Mesendoderm (in vitro differentiated cells): ENCODE data around the gene UPK1B.

Source experiments
- DNase-seq: peaks from one replicate; pipeline ENCODE4 v3.0.0; 2013
- H2AK5ac ChIP-seq: 2 replicates; pipeline ENCODE4 v1.6.1; 2013; ENCODE audit warnings: low read length, inconsistent platforms
- H2BK120ac ChIP-seq: 2 replicates; pipeline ENCODE4 v1.6.1; 2013; ENCODE audit warnings: low read depth, mild to moderate bottlenecking, low read length, moderate library complexity, mixed read lengths
- H2BK15ac ChIP-seq: replicated peaks from 2 replicates; pipeline ENCODE4 v1.6.1; 2013; ENCODE audit warnings: low read depth, mild to moderate bottlenecking, moderate library complexity
- H2BK5ac ChIP-seq: 2 replicates; pipeline ENCODE4 v1.6.1; 2013; ENCODE audit warnings: low read length, inconsistent platforms
- H3K18ac ChIP-seq: 2 replicates; pipeline ENCODE4 v1.6.1; 2013; ENCODE audit warnings: mild to moderate bottlenecking, low read length, mixed read lengths
- H3K23ac ChIP-seq: one replicate; pipeline ENCODE4 v1.6.1; 2013; ENCODE audit warnings: low read length
- H3K27ac ChIP-seq: 2 replicates; pipeline ENCODE4 v1.5.1; 2013; ENCODE audit warnings: low read depth, mild to moderate bottlenecking, inconsistent platforms, low read length, moderate library complexity
- H3K27me3 ChIP-seq: 2 replicates; pipeline ENCODE4 v1.6.1; 2013; ENCODE audit warnings: low read length, control low read depth, mild to moderate bottlenecking, inconsistent platforms; ENCODE audit not compliant: insufficient read depth, poor library complexity
- H3K36me3 ChIP-seq: 2 replicates; pipeline ENCODE4 v1.6.1; 2013; ENCODE audit warnings: low read length, inconsistent platforms; ENCODE audit not compliant: control insufficient read depth, insufficient read depth
- H3K4ac ChIP-seq: one replicate; pipeline ENCODE4 v1.6.1; 2013; ENCODE audit warnings: low read depth, mild to moderate bottlenecking, low read length, moderate library complexity
- H3K4me1 ChIP-seq: 2 replicates; pipeline ENCODE4 v1.6.1; 2013; ENCODE audit warnings: low read depth, low read length, inconsistent platforms; ENCODE audit not compliant: control insufficient read depth
- H3K4me2 ChIP-seq: 2 replicates; pipeline ENCODE4 v1.6.1; 2013; ENCODE audit warnings: low read length
- H3K4me3 ChIP-seq: 2 replicates; pipeline ENCODE4 v1.5.1; 2013; ENCODE audit warnings: mild to moderate bottlenecking, low read length
- H3K56ac ChIP-seq: one replicate; pipeline ENCODE4 v1.6.1; 2013; ENCODE audit warnings: low read length
- H3K79me1 ChIP-seq: 2 replicates; pipeline ENCODE4 v1.6.1; 2013; ENCODE audit warnings: low read length, inconsistent platforms
- H3K79me2 ChIP-seq: 2 replicates; pipeline ENCODE4 v1.6.1; 2013; ENCODE audit warnings: mild to moderate bottlenecking, low read length; ENCODE audit not compliant: control insufficient read depth, insufficient read depth
- H3K9ac ChIP-seq: 2 replicates; pipeline ENCODE4 v1.6.1; 2013; ENCODE audit warnings: low read length, inconsistent platforms
- H4K5ac ChIP-seq: one replicate; pipeline ENCODE4 v1.6.1; 2013; ENCODE audit warnings: low read length
- H4K8ac ChIP-seq: one replicate; pipeline ENCODE4 v1.6.1; 2013; ENCODE audit warnings: low read depth, mild to moderate bottlenecking, control low read depth, low read length, moderate library complexity
- WGBS: extraction: QIAGEN DNeasy Blood & Tissue Kit; methylation state at CpG from one replicate; pipeline ENCODE4 v1.1.7; 2013; ENCODE audit warnings: low lambda C conversion rate, missing lambda C conversion rate; ENCODE audit not compliant: insufficient coverage; ENCODE audit errors: extremely low coverage; 5-methylcytosine and 5-hydroxymethylcytosine counted together

Gene UPK1B

DNA sequence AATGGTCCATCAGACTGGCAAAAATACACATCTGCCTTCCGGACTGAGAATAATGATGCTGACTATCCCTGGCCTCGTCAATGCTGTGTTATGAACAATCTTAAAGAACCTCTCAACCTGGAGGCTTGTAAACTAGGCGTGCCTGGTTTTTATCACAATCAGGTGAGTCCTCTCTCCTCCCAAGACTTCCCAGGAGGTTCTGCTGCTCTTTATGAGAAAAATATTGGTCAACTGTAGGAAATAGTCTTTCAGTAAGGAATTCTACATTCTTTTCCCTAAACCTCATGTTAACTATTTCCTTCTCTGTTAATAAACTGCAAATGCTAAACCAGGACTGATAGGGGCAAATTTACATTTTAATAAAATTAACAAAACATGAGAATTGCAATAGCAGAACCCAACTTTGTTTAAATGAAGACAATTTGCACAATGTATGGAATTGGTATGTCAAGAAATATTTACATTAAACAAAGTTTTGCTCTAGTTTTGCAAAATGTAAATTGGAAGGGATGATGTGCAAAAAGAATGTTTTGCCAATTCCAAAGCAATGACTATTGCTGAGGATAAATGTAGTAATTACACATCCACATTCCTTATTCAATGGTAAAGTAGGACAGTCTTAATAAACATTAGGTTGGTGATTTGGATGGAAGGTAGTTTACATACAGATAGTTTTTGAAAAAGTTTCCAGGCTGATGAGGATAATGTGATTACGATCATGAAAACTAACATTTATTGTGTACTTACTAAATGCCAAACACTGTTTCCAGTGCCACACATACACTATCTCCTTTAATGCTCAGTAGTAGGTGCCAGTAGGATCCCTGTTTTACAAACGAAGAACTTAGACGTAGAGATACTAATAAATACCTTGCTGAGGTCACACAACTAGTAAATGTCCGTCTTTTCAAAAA is 21.1 kb downstream of the UPK1B start:
- H3K23ac ChIP-seq, result no peak overlapping the region
- no peak overlapping the region for H3K4me3 ChIP-seq
- H3K36me3 ChIP-seq, result no peaks in the 10 kb centered on the region
- H3K4ac ChIP-seq, result no peak overlapping the region
- H3K79me2 ChIP-seq, result no peaks in the 10 kb centered on the region
- H2BK5ac ChIP-seq, result no peak overlapping the region
- H3K56ac ChIP-seq, result no peak overlapping the region
- no peak for DNase-seq
- H3K27ac ChIP-seq, result no peak overlapping the region
- H3K9ac ChIP-seq, result no peak overlapping the region
- no peak overlapping the region for H2BK15ac ChIP-seq
- no peak overlapping the region for H3K18ac ChIP-seq
- H2AK5ac ChIP-seq, result no peak overlapping the region
- H3K27me3 ChIP-seq, result no peaks in the 10 kb centered on the region
- H4K8ac ChIP-seq, result no peak overlapping the region
- no peaks in the 10 kb centered on the region for H3K79me1 ChIP-seq
- H3K4me1 ChIP-seq, result peaks cover 3% of the 10 kb centered on the region
- H4K5ac ChIP-seq, result no peak overlapping the region
- no peak overlapping the region for H2BK120ac ChIP-seq
- WGBS, result 100% methylated on average over 1 of the region's 7 CpGs
- no peak overlapping the region for H3K4me2 ChIP-seq

DNA sequence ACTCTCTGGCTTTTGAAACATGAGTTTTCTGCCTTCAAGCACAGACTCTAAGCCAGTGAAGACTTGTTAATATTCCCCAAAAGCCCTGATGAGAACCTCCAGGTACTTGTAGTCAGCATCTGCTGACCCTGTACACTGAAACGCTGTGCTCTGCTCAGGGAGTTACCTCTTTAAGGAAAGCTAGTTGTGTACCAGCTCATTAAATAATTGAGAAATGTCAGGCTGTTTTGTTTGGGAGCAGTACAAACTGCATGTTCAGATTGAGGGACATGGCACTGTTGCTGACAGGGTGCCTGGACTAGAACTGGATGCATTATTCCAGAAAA is 21.7 kb downstream of the UPK1B start:
- WGBS, result no CpG with 5 or more reads among the region's 1 CpG
- DNase-seq, result no peak
- H3K27me3 ChIP-seq, result no peaks in the 10 kb centered on the region
- H3K79me1 ChIP-seq, result no peaks in the 10 kb centered on the region
- no peak overlapping the region for H3K4ac ChIP-seq
- no peak overlapping the region for H4K8ac ChIP-seq
- no peak overlapping the region for H3K9ac ChIP-seq
- no peak overlapping the region for H3K4me2 ChIP-seq
- no peak overlapping the region for H3K23ac ChIP-seq
- H3K56ac ChIP-seq, result no peak overlapping the region
- H3K4me3 ChIP-seq, result no peak overlapping the region
- H2BK120ac ChIP-seq, result no peak overlapping the region
- H3K4me1 ChIP-seq, result peaks cover 3% of the 10 kb centered on the region
- H2BK15ac ChIP-seq, result no peak overlapping the region
- H2BK5ac ChIP-seq, result peak overlapping the region; percentile 9
- no peak overlapping the region for H2AK5ac ChIP-seq
- H3K36me3 ChIP-seq, result no peaks in the 10 kb centered on the region
- no peak overlapping the region for H4K5ac ChIP-seq
- H3K79me2 ChIP-seq, result no peaks in the 10 kb centered on the region
- H3K27ac ChIP-seq, result no peak overlapping the region
- H3K18ac ChIP-seq, result no peak overlapping the region

DNA sequence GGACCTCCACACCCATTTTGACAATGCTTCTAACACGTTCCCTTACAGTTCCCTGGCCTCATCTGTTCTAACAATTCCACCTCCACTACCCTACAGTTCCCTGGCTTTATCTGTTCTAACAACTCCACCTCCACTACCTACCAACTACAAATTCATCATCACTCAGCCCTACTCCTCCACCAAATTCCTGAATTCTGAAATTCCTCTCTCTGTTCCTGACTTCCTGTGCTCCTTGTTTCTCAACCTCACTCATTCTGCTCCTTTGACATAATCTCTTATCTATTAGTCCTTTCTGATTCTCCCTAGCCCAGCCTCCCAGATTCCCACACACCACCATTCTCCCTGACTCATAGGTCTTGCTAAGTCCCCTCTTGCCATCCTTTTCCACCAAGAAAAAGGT is 22.5 kb downstream of the UPK1B start:
- H3K18ac ChIP-seq, result no peak overlapping the region
- H2BK120ac ChIP-seq, result no peak overlapping the region
- no peak overlapping the region for H2BK15ac ChIP-seq
- no peak overlapping the region for H2AK5ac ChIP-seq
- no peak overlapping the region for H3K4me2 ChIP-seq
- no peak overlapping the region for H3K4me3 ChIP-seq
- H3K4me1 ChIP-seq, result peaks cover 3% of the 10 kb centered on the region
- H3K23ac ChIP-seq, result no peak overlapping the region
- no peaks in the 10 kb centered on the region for H3K79me2 ChIP-seq
- no peaks in the 10 kb centered on the region for H3K79me1 ChIP-seq
- no peaks in the 10 kb centered on the region for H3K27me3 ChIP-seq
- WGBS, result no CpG with 5 or more reads among the region's 1 CpG
- no peak overlapping the region for H2BK5ac ChIP-seq
- no peak overlapping the region for H4K5ac ChIP-seq
- H4K8ac ChIP-seq, result no peak overlapping the region
- no peak overlapping the region for H3K9ac ChIP-seq
- H3K4ac ChIP-seq, result no peak overlapping the region
- no peak overlapping the region for H3K27ac ChIP-seq
- H3K36me3 ChIP-seq, result no peaks in the 10 kb centered on the region
- no peak overlapping the region for H3K56ac ChIP-seq
- peak; percentile 80 for DNase-seq

DNA sequence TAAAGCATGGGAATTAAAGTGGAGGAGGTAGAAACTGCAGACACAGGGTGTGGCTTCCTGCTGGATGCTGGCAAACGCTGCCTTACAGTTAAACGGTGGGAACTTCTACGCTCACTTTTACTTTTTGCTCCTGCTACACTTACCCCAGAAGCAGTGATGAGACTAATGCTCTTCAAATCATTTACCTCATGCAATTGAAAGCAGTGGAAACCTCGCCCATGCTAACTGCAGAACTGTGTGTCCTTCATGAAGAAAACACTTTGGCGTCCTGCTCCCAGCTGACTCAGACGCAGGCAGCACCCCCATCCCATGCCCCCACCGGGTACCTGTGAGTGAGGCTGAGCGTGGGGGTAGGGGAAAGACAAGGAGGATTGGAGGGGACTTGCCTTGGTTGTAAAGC is 31.8 kb downstream of the UPK1B start:
- H4K5ac ChIP-seq, result no peak overlapping the region
- no peak for DNase-seq
- no CpG with 5 or more reads among the region's 8 CpGs for WGBS
- no peaks in the 10 kb centered on the region for H3K79me2 ChIP-seq
- peak overlapping the region; percentile 4 for H3K9ac ChIP-seq
- no peak overlapping the region for H3K4me3 ChIP-seq
- no peak overlapping the region for H3K18ac ChIP-seq
- no peak overlapping the region for H2BK120ac ChIP-seq
- no peaks in the 10 kb centered on the region for H3K36me3 ChIP-seq
- H3K4me1 ChIP-seq, result peaks cover 13% of the 10 kb centered on the region
- no peak overlapping the region for H2BK15ac ChIP-seq
- no peak overlapping the region for H3K23ac ChIP-seq
- no peak overlapping the region for H4K8ac ChIP-seq
- H2AK5ac ChIP-seq, result no peak overlapping the region
- no peak overlapping the region for H3K4ac ChIP-seq
- H3K27me3 ChIP-seq, result no peaks in the 10 kb centered on the region
- H3K56ac ChIP-seq, result peak overlapping the region; percentile 47
- H3K79me1 ChIP-seq, result no peaks in the 10 kb centered on the region
- no peak overlapping the region for H3K27ac ChIP-seq
- no peak overlapping the region for H2BK5ac ChIP-seq
- H3K4me2 ChIP-seq, result no peak overlapping the region

DNA sequence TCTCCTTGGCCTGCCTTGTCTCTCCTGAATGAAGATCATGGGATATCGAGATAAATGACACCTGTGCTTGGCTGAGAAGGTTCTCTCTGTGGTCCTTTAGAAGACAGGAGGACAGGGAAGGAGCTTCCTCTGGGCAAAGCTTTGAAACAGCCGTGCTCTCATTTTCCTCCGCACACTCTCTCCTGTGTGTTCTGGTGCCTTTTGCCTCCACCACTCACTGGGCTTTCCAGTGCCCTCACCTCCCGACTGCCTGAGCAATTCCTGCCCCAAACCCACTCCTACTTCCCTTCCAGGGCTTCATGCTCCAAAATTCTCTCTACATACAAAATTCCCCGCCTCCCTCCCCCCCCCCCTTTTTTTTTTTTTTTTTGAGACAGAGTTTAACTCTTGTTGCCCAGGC is 32.3 kb downstream of the UPK1B start:
- H2BK120ac ChIP-seq, result no peak overlapping the region
- H3K79me2 ChIP-seq, result no peaks in the 10 kb centered on the region
- H3K23ac ChIP-seq, result no peak overlapping the region
- no peak overlapping the region for H2AK5ac ChIP-seq
- H3K27ac ChIP-seq, result no peak overlapping the region
- H3K4ac ChIP-seq, result no peak overlapping the region
- H3K27me3 ChIP-seq, result no peaks in the 10 kb centered on the region
- H3K4me3 ChIP-seq, result no peak overlapping the region
- H2BK5ac ChIP-seq, result peak overlapping the region; percentile 55
- H3K79me1 ChIP-seq, result no peaks in the 10 kb centered on the region
- peak overlapping the region; percentile 47 for H3K56ac ChIP-seq
- H2BK15ac ChIP-seq, result no peak overlapping the region
- DNase-seq, result no peak
- no peak overlapping the region for H3K18ac ChIP-seq
- peaks cover 16% of the 10 kb centered on the region for H3K4me1 ChIP-seq
- no peak overlapping the region for H4K8ac ChIP-seq
- no peak overlapping the region for H3K4me2 ChIP-seq
- no peak overlapping the region for H3K9ac ChIP-seq
- H4K5ac ChIP-seq, result no peak overlapping the region
- no CpG with 5 or more reads among the region's 5 CpGs for WGBS
- H3K36me3 ChIP-seq, result no peaks in the 10 kb centered on the region
